ENCODE results near the gene GDPD4. TPM values are rescaled to one million over a fixed set of nuclear protein-coding genes. Genes with fewer than 3 reads are reported as not detected.

Gene GDPD4
- total and polyA plus RNA-seq, 9 of the 15 experiments (the other 6 are each of a cell fraction or from before 2014, with no cell fraction given) = 0.40 TPM; not detected in 8

- POLR2A ChIA-PET = interaction anchor here (1.2 kb wide), 1 partner anchor 14 kb away, joined by 3 read pairs; no protein-coding TSS in a partner anchor
- peaks cover 0 to 12% of the 10 kb centered on the region in 2 experiments; a peak in 2 of 5 replicates for H3K27me3 ChIP-seq (ENCODE audit: control insufficient read depth in 2 of 2, insufficient read depth in 2 of 2, low read length in 2 of 2)
- CTCF ChIA-PET (ENCODE audit: low intra/inter-chr PET ratio) = no interaction called here
- H3K27ac ChIP-seq (ENCODE audit: extremely low read depth, low read depth, low read length) = no peak overlapping the region
- H3K4me1 ChIP-seq (replicated peaks in 1 of 2; ENCODE audit: control insufficient read depth in 2 of 2, insufficient read depth in 2 of 2, low read length in 2 of 2) = no peaks in the 10 kb centered on the region
- H3K36me3 ChIP-seq (ENCODE audit: control insufficient read depth, insufficient read depth, low read length) = no peaks in the 10 kb centered on the region
- in situ Hi-C loops (cut with MboI) (no loop called here), intact Hi-C loops (cut with micrococcal nuclease) (no loop called here)
- BruUV-seq (replicated peaks) = no TSS peak
- H3K9me1 ChIP-seq (ENCODE audit: control insufficient read depth, insufficient read depth, low read length) = no peaks in the 10 kb centered on the region
- 0% methylated on average over 1 of the region's 1 CpG for WGBS (ENCODE audit: insufficient coverage, low coverage, missing lambda C conversion rate)
- no peaks in the 10 kb centered on the region for H4K20me1 ChIP-seq (replicated peaks; ENCODE audit: control insufficient read depth, insufficient read depth, low read length)
- H3K4me3 ChIP-seq = no peak overlapping the region
- ATAC-seq (no peak), FAIRE-seq (no peak), DNase-seq (ENCODE audit: extremely low read depth in 1 of 4, low spot score in 3 of 4) (no peak)
- no peak overlapping the region for H3K4me2 ChIP-seq (ENCODE audit: insufficient read depth, low read length)
- no peak overlapping the region for H3K9ac ChIP-seq (ENCODE audit: insufficient read depth in 1 of 2, low read depth in 2 of 2, low read length in 2 of 2)
- no peaks in the 10 kb centered on the region for H3K79me2 ChIP-seq (ENCODE audit: control insufficient read depth, insufficient read depth, low read length)
- no peak overlapping the region for H2AFZ ChIP-seq (ENCODE audit: low read depth, low read length)
- no peaks in the 10 kb centered on the region for H3K9me3 ChIP-seq (replicated peaks; ENCODE audit: control insufficient read depth, insufficient read depth, low read depth, low read length)
- no peak for TF ChIP-seq NONO (IDR thresholded peaks at IDR 0.05; ENCODE audit: low read depth in 2 of 2, low read length in 1 of 2)
- TF ChIP-seq ZNF445 (CRISPR knock-in tag; IDR thresholded peaks at IDR 0.05; ENCODE audit: low read depth) = no peak
- TF ChIP-seq ZEB2 (IDR thresholded peaks at IDR 0.05) = no peak
- TF ChIP-seq, protein P1, sequence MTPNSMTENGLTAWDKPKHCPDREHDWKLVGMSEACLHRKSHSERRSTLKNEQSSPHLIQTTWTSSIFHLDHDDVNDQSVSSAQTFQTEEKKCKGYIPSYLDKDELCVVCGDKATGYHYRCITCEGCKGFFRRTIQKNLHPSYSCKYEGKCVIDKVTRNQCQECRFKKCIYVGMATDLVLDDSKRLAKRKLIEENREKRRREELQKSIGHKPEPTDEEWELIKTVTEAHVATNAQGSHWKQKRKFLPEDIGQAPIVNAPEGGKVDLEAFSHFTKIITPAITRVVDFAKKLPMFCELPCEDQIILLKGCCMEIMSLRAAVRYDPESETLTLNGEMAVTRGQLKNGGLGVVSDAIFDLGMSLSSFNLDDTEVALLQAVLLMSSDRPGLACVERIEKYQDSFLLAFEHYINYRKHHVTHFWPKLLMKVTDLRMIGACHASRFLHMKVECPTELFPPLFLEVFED (CRISPR knock-in tag; conservative IDR thresholded peaks at IDR 0.05) = no peak
- TF ChIP-seq, protein P2, sequence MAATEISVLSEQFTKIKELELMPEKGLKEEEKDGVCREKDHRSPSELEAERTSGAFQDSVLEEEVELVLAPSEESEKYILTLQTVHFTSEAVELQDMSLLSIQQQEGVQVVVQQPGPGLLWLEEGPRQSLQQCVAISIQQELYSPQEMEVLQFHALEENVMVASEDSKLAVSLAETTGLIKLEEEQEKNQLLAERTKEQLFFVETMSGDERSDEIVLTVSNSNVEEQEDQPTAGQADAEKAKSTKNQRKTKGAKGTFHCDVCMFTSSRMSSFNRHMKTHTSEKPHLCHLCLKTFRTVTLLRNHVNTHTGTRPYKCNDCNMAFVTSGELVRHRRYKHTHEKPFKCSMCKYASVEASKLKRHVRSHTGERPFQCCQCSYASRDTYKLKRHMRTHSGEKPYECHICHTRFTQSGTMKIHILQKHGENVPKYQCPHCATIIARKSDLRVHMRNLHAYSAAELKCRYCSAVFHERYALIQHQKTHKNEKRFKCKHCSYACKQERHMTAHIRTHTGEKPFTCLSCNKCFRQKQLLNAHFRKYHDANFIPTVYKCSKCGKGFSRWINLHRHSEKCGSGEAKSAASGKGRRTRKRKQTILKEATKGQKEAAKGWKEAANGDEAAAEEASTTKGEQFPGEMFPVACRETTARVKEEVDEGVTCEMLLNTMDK (IDR thresholded peaks at IDR 0.05; ENCODE audit: borderline replicate concordance, insufficient read depth, low read depth, low read length, poor library complexity, severe bottlenecking) = no peak
- no peak for TF ChIP-seq ZBTB34 (CRISPR knock-in tag; IDR thresholded peaks at IDR 0.05)
- TF ChIP-seq ESRRB (CRISPR knock-in tag; IDR thresholded peaks at IDR 0.05; ENCODE audit: borderline replicate concordance) = no peak
- no peak for TF ChIP-seq POLR2H (tag; IDR thresholded peaks at IDR 0.05; ENCODE audit: low read depth)
- TF ChIP-seq ZNF3 (CRISPR knock-in tag; IDR thresholded peaks at IDR 0.05) = no peak
- TF ChIP-seq GTF3C2 (IDR thresholded peaks at IDR 0.05; ENCODE audit: borderline replicate concordance, extremely low read depth, insufficient read length) = no peak
- no peak for TF ChIP-seq NR2F6 (CRISPR knock-in tag; IDR thresholded peaks at IDR 0.05)
- TF ChIP-seq PTTG1 (tag; IDR thresholded peaks at IDR 0.05; ENCODE audit: low read depth) = no peak
- TF ChIP-seq LEF1 (IDR thresholded peaks at IDR 0.05) = no peak
Measured at GRCh38 chr11:77250881-77251640, 50.4 kb downstream of the GDPD4 start.
